Neural cell (in vitro differentiated cells): Measurements from ENCODE around the gene DNAJB14. TPM values are rescaled to one million over a fixed set of nuclear protein-coding genes. Genes with fewer than 3 reads are reported as not detected.

Source experiments
- H2AFZ ChIP-seq: fragments of 200-600, 300-800 bp; sonication (generic), shearing (Covaris generic); 2 replicates; pipeline ENCODE4 v1.6.0; 2014; ENCODE audit warnings: low read depth, mild to moderate bottlenecking, antibody characterized with exemption, low read length, moderate library complexity
- H3F3A ChIP-seq: fragments of 200-600 bp; shearing (Covaris generic); 2 replicates; pipeline ENCODE4 v1.6.1; 2016; ENCODE audit warnings: mild to moderate bottlenecking, moderate library complexity, mixed read lengths, antibody characterized with exemption, low read length; ENCODE audit not compliant: insufficient read depth, poor library complexity, severe bottlenecking
- H3K27ac ChIP-seq: fragments of 200-600, 300-800 bp; sonication (generic), shearing (Covaris generic); 2 replicates; pipeline ENCODE4 v1.5.1; 2014; ENCODE audit warnings: mild to moderate bottlenecking, low read length, moderate library complexity
- H3K27me3 ChIP-seq: fragments of 300-800, 200-600 bp; sonication (generic), shearing (Covaris generic); 2 replicates; pipeline ENCODE4 v1.6.0; 2014; ENCODE audit warnings: mild to moderate bottlenecking, low read depth, low read length, moderate library complexity; ENCODE audit not compliant: insufficient read depth
- H3K36me3 ChIP-seq: fragments of 300-800, 200-600 bp; sonication (generic), shearing (Covaris generic); 2 replicates; pipeline ENCODE4 v1.5.1; 2014; ENCODE audit warnings: mild to moderate bottlenecking, antibody characterized with exemption, low read length, moderate library complexity; ENCODE audit not compliant: insufficient read depth
- H3K4me2 ChIP-seq: fragments of 300-800, 200-600 bp; sonication (generic), shearing (Covaris generic); 2 replicates; pipeline ENCODE4 v1.6.0; 2014; ENCODE audit warnings: mild to moderate bottlenecking, low read length
- H3K4me3 ChIP-seq: fragments of 300-800, 200-600 bp; sonication (generic), shearing (Covaris generic); 2 replicates; pipeline ENCODE4 v1.5.1; 2014; ENCODE audit warnings: mild to moderate bottlenecking, low read length, moderate library complexity
- H3K79me2 ChIP-seq: fragments of 200-600 bp; shearing (Covaris generic); replicated peaks from 2 replicates; pipeline ENCODE4 v1.6.0; 2014; ENCODE audit warnings: mild to moderate bottlenecking, low read length, moderate library complexity; ENCODE audit not compliant: insufficient read depth
- H3K9ac ChIP-seq: fragments of 300-800, 200-600 bp; sonication (generic), shearing (Covaris generic); 2 replicates; pipeline ENCODE4 v1.6.1; 2016; ENCODE audit warnings: mild to moderate bottlenecking, low read length, mixed read lengths
- H3K9me2 ChIP-seq: fragments of 200-600 bp; shearing (Covaris generic); 2 replicates; pipeline ENCODE4 v1.6.1; 2016; ENCODE audit warnings: mild to moderate bottlenecking, low read length, mixed read lengths; ENCODE audit not compliant: insufficient read depth
- H3K9me3 ChIP-seq: fragments of 200-600, 300-800 bp; sonication (generic), shearing (Covaris generic); 2 replicates; pipeline ENCODE4 v1.6.1; 2016; ENCODE audit warnings: mild to moderate bottlenecking, mixed run types, low read length, moderate library complexity, mixed read lengths
- H4K20me1 ChIP-seq: fragments of 200-600 bp; shearing (Covaris generic); 2 replicates; pipeline ENCODE4 v1.6.1; 2016; ENCODE audit warnings: mild to moderate bottlenecking, mixed run types; ENCODE audit not compliant: insufficient read depth
- EP300 ChIP-seq: fragments of 450-650 bp; conservative IDR thresholded peaks from 2 replicates; pipeline ENCODE4 v1.6.1; 2014; ENCODE audit warnings: antibody characterized with exemption, mild to moderate bottlenecking, moderate library complexity; ENCODE audit not compliant: poor library complexity, severe bottlenecking
- EZH2 ChIP-seq: fragments of 200-600, 300-800 bp; shearing (Covaris generic), sonication (generic); IDR thresholded peaks from 2 replicates; pipeline ENCODE4 v1.6.1; 2014; ENCODE audit warnings: antibody characterized with exemption, low read length, borderline replicate concordance, mild to moderate bottlenecking; ENCODE audit not compliant: insufficient read depth, poor library complexity, severe bottlenecking
- MXI1 ChIP-seq: fragments of 450-650 bp; conservative IDR thresholded peaks from 2 replicates; pipeline ENCODE4 v1.6.1; 2014; ENCODE audit warnings: antibody characterized with exemption, mild to moderate bottlenecking; ENCODE audit not compliant: poor library complexity, severe bottlenecking
- POLR2AphosphoS5 ChIP-seq: IDR thresholded peaks from 2 replicates; pipeline ENCODE4 v1.6.1; 2012
- RAD21 ChIP-seq: fragments of 450-650 bp; conservative IDR thresholded peaks from 2 replicates; pipeline ENCODE4 v1.6.1; 2014; ENCODE audit warnings: antibody characterized with exemption, mild to moderate bottlenecking, moderate library complexity
- SMC3 ChIP-seq: fragments of 450-650 bp; conservative IDR thresholded peaks from 2 replicates; pipeline ENCODE4 v1.6.1; 2014; ENCODE audit warnings: antibody characterized with exemption, mild to moderate bottlenecking, moderate library complexity; ENCODE audit not compliant: poor library complexity
- TAF1 ChIP-seq: IDR thresholded peaks from 2 replicates; pipeline ENCODE4 v1.6.1; 2012; ENCODE audit warnings: low read depth
- polyA plus RNA-seq: library from polyadenylated mRNA; depleted of rRNA; stranded (reverse); fragments of >200 nt; gene quantifications from 2 replicates; pipeline ENCODE4 v1.2.3, GENCODE V29; 2014
- TF ChIP-seq, protein P1 (sequence below): IDR thresholded peaks from 2 replicates; pipeline ENCODE4 v1.6.1; 2012; ENCODE audit warnings: borderline replicate concordance
- TF ChIP-seq, protein P2 (sequence below): fragments of 450-650 bp; IDR thresholded peaks from 2 replicates; pipeline ENCODE4 v1.5.1; 2014; ENCODE audit warnings: antibody characterized with exemption, mild to moderate bottlenecking, moderate library complexity; ENCODE audit not compliant: poor library complexity, severe bottlenecking

The DNAJB14 gene
- polyA plus RNA-seq, 1 donor from 2014 or later = 41.3 TPM

DNA sequence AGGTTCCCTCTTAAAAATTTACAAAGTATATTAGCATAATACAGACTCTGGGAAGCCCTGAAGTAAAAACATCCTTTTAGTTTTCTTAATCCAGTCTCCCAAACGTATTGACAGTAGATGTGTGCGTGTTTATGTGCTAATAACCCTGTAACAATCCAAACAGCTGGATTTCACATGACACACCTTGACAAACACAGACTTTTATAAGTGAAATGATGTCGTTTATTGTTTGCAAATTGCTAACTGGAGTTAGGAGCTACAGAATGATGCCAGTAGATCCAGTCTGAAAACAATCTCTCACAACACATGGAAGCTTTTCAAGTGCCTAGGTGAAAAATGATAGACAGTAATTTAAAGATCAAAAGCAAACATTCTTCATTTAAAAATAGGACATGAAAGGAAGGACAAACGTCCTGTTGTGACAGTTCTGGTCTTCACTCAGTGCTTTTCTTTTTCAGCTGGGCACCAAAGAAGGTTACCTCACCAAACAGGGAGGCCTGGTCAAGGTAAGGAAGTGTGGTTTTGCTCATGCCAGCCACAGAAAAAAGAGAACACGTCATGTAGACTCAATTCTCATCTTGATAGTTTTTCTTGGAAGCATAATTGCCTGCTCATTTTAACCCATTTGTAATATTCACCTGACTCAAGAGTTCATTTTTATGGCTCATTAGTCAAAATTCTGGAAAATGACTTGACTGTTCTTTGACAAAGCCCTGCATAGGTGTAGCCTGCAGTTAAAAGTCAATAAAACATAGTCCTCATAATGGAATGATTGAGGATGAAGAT is 85.1 kb downstream of the DNAJB14 start:
- no peak overlapping the region for H3K4me3 ChIP-seq
- TF ChIP-seq MXI1 (no peak), TAF1 (no peak), EZH2 (no peak), RAD21 (no peak), SMC3 (no peak), EP300 (no peak), POLR2AphosphoS5 (no peak)
- TF ChIP-seq, protein P1, sequence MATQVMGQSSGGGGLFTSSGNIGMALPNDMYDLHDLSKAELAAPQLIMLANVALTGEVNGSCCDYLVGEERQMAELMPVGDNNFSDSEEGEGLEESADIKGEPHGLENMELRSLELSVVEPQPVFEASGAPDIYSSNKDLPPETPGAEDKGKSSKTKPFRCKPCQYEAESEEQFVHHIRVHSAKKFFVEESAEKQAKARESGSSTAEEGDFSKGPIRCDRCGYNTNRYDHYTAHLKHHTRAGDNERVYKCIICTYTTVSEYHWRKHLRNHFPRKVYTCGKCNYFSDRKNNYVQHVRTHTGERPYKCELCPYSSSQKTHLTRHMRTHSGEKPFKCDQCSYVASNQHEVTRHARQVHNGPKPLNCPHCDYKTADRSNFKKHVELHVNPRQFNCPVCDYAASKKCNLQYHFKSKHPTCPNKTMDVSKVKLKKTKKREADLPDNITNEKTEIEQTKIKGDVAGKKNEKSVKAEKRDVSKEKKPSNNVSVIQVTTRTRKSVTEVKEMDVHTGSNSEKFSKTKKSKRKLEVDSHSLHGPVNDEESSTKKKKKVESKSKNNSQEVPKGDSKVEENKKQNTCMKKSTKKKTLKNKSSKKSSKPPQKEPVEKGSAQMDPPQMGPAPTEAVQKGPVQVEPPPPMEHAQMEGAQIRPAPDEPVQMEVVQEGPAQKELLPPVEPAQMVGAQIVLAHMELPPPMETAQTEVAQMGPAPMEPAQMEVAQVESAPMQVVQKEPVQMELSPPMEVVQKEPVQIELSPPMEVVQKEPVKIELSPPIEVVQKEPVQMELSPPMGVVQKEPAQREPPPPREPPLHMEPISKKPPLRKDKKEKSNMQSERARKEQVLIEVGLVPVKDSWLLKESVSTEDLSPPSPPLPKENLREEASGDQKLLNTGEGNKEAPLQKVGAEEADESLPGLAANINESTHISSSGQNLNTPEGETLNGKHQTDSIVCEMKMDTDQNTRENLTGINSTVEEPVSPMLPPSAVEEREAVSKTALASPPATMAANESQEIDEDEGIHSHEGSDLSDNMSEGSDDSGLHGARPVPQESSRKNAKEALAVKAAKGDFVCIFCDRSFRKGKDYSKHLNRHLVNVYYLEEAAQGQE = no peak
- TF ChIP-seq, protein P2, sequence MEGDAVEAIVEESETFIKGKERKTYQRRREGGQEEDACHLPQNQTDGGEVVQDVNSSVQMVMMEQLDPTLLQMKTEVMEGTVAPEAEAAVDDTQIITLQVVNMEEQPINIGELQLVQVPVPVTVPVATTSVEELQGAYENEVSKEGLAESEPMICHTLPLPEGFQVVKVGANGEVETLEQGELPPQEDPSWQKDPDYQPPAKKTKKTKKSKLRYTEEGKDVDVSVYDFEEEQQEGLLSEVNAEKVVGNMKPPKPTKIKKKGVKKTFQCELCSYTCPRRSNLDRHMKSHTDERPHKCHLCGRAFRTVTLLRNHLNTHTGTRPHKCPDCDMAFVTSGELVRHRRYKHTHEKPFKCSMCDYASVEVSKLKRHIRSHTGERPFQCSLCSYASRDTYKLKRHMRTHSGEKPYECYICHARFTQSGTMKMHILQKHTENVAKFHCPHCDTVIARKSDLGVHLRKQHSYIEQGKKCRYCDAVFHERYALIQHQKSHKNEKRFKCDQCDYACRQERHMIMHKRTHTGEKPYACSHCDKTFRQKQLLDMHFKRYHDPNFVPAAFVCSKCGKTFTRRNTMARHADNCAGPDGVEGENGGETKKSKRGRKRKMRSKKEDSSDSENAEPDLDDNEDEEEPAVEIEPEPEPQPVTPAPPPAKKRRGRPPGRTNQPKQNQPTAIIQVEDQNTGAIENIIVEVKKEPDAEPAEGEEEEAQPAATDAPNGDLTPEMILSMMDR = no peak
- no peaks in the 10 kb centered on the region for H3K27me3 ChIP-seq
- no peaks in the 10 kb centered on the region for H3K79me2 ChIP-seq
- H3K9ac ChIP-seq = no peak overlapping the region
- no peak overlapping the region for H3K27ac ChIP-seq
- H3F3A ChIP-seq = no peaks in the 10 kb centered on the region
- H3K9me2 ChIP-seq = no peaks in the 10 kb centered on the region
- no peak overlapping the region for H3K4me2 ChIP-seq
- H3K36me3 ChIP-seq = no peaks in the 10 kb centered on the region
- no peak overlapping the region for H2AFZ ChIP-seq
- H3K9me3 ChIP-seq = no peaks in the 10 kb centered on the region
- H4K20me1 ChIP-seq = no peaks in the 10 kb centered on the region

DNA sequence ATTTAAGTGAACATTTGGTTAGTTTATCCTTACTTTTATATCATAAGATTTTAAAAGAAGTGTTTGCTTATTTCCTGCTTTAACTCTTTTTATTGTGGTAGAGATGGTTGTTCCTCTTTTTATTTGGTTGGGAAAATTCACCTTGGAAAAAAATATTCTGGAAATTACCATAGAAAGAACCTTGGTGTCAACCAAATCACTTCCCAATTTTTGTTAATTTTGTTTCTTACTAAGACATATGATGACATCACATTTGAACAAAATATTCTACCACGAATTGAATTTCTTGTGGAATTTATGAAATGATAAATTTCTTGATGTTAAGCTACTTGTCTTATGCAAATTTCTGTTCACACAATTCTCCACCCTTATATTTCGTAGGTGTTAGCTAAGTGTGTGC is 85.9 kb downstream of the DNAJB14 start:
- no peak overlapping the region for H3K27ac ChIP-seq
- no peak overlapping the region for H3K9ac ChIP-seq
- H2AFZ ChIP-seq = no peak overlapping the region
- H3F3A ChIP-seq = no peaks in the 10 kb centered on the region
- no peaks in the 10 kb centered on the region for H3K9me3 ChIP-seq
- H3K27me3 ChIP-seq = no peaks in the 10 kb centered on the region
- no peaks in the 10 kb centered on the region for H3K79me2 ChIP-seq
- no peak overlapping the region for H3K4me2 ChIP-seq
- no peak for TF ChIP-seq SMC3
- TF ChIP-seq, protein P2 = no peak
- TF ChIP-seq RAD21 = no peak
- TF ChIP-seq POLR2AphosphoS5 = no peak
- no peak for TF ChIP-seq EP300
- no peak for TF ChIP-seq MXI1
- TF ChIP-seq, protein P1 = no peak
- TF ChIP-seq EZH2 = no peak
- no peak for TF ChIP-seq TAF1
- no peak overlapping the region for H3K4me3 ChIP-seq
- H3K9me2 ChIP-seq = no peaks in the 10 kb centered on the region
- no peaks in the 10 kb centered on the region for H4K20me1 ChIP-seq
- H3K36me3 ChIP-seq = no peaks in the 10 kb centered on the region
